HCT116 (cell line): Measurements from ENCODE around the gene TCP11L2. TPM values are rescaled to one million over a fixed set of nuclear protein-coding genes. Genes with fewer than 3 reads are reported as not detected.

ENCODE experiments used
- ATAC-seq: fragments of 200-7000 bp; cut with Tn5 transposase; 2 replicates; pipeline ENCODE4 v1.9.1; 2020; ENCODE audit warnings: mild to moderate bottlenecking, moderate library complexity
- BruUV-seq: library from RNA; stranded (reverse); fragments of 400-500 nt; replicated peaks from 2 replicates; lab custom pipeline; 2021; lab: Mats Ljungman, UMichigan
- CTCF ChIA-PET: fragments of 300-600 bp; sonication (Branson Sonifier 250); formaldehyde crosslinking; loops from one replicate; lab custom pipeline; 2021; ENCODE audit warnings: antibody characterized with exemption; lab: Charles Lee
- POLR2A ChIA-PET: fragments of 300-600, 350-600 bp; sonication (Branson Sonifier 250); formaldehyde crosslinking; loops from one replicate; lab custom pipeline; 2021; ENCODE audit warnings: antibody characterized with exemption; lab: Charles Lee
- RAD21 ChIA-PET, 2 experiments: fragments of 300-600 bp; sonication (Branson Sonifier 250); formaldehyde crosslinking; loops; one replicate each; lab custom pipeline; 2023; ENCODE audit warnings: low total read pairs in 2 of 2; ENCODE audit not compliant: uncharacterized antibody in 2 of 2, unreplicated experiment in 2 of 2, low non-redundant PET in 1 of 2; lab: Charles Lee
- DNase-seq: peaks from one replicate; pipeline ENCODE4 v3.0.0-alpha.2; 2010; ENCODE audit warnings: low read depth, low spot score
- H2AFZ ChIP-seq: fragments of 200-600 bp; shearing (Covaris generic), sonication (generic); 2 replicates; pipeline ENCODE4 v1.6.1; 2017; ENCODE audit warnings: low read depth, mixed run types, mixed read lengths, antibody characterized with exemption, low read length; ENCODE audit not compliant: poor library complexity, severe bottlenecking
- H3K27ac ChIP-seq: 2 replicates; pipeline ENCODE4 v1.5.1; 2012; ENCODE audit warnings: low read depth, low read length
- H3K27me3 ChIP-seq: fragments of 200-600 bp; sonication (generic); 2 replicates; pipeline ENCODE4 v1.6.1; 2016; ENCODE audit warnings: mixed run types, low read length, mixed read lengths; ENCODE audit not compliant: insufficient read depth
- H3K36me3 ChIP-seq, 2 experiments: fragments of 200-500 bp in 1 of 2; fragments of 200-600 bp in 1 of 2; sonication (Bioruptor generic) in 1 of 2; sonication (generic) in 1 of 2; 2 replicates each; pipeline versions ENCODE4 v1.5.1 to v1.6.1; 2014 to 2016; ENCODE audit warnings: low read length in 2 of 2, inconsistent platforms in 1 of 2, mixed read lengths in 1 of 2, mixed run types in 1 of 2; ENCODE audit not compliant: insufficient read depth in 2 of 2, control insufficient read depth in 1 of 2
- H3K4me1 ChIP-seq, 2 experiments: fragments of 200-600 bp in 1 of 2; sonication (generic) in 1 of 2; 2 replicates each; pipeline versions ENCODE4 v1.5.1 to v1.6.1; 2012 to 2017; ENCODE audit warnings: low read length in 2 of 2, inconsistent platforms in 1 of 2, mild to moderate bottlenecking in 1 of 2, mixed read lengths in 1 of 2, mixed run types in 1 of 2, moderate library complexity in 1 of 2; ENCODE audit not compliant: insufficient read depth in 2 of 2, control insufficient read depth in 1 of 2
- H3K4me2 ChIP-seq: fragments of 200-600 bp; sonication (generic); 2 replicates; pipeline ENCODE4 v1.6.1; 2017; ENCODE audit warnings: mixed run types, low read length, mixed read lengths
- H3K4me3 ChIP-seq, 2 experiments: fragments of 200-600 bp in 1 of 2; sonication (generic) in 1 of 2; replicated peaks in 1 of 2; 2 replicates each; pipeline ENCODE4 v1.5.1; 2011 to 2016; ENCODE audit warnings: low read length in 2 of 2, control low read depth in 1 of 2, low read depth in 1 of 2, mild to moderate bottlenecking in 1 of 2, mixed read lengths in 1 of 2, mixed run types in 1 of 2
- H3K79me2 ChIP-seq: fragments of 200-600 bp; sonication (generic); 2 replicates; pipeline ENCODE4 v1.6.1; 2017; ENCODE audit warnings: mild to moderate bottlenecking, mixed run types, low read length, moderate library complexity, mixed read lengths; ENCODE audit not compliant: insufficient read depth
- H3K9ac ChIP-seq: fragments of 200-600 bp; sonication (generic); 2 replicates; pipeline ENCODE4 v1.6.1; 2016; ENCODE audit warnings: low read length, mixed read lengths
- H3K9me2 ChIP-seq: fragments of 200-600 bp; sonication (generic), shearing (Covaris generic); 2 replicates; pipeline ENCODE4 v1.6.1; 2017; ENCODE audit warnings: mixed run types, mild to moderate bottlenecking, moderate library complexity; ENCODE audit not compliant: insufficient read depth
- H3K9me3 ChIP-seq, 2 experiments: fragments of 200-500 bp in 1 of 2; fragments of 200-600 bp in 1 of 2; sonication (Bioruptor generic) in 1 of 2; sonication (generic) in 1 of 2; 2 replicates each; pipeline ENCODE4 v1.6.1; 2014 to 2017; ENCODE audit warnings: low read length in 2 of 2, mixed read lengths in 2 of 2, inconsistent platforms in 1 of 2, low read depth in 1 of 2, mild to moderate bottlenecking in 1 of 2, mixed run types in 1 of 2, moderate library complexity in 1 of 2; ENCODE audit not compliant: control insufficient read depth in 1 of 2, insufficient read depth in 1 of 2
- H4K20me1 ChIP-seq: fragments of 200-600 bp; sonication (generic), shearing (Covaris generic); 2 replicates; pipeline ENCODE4 v1.6.1; 2017; ENCODE audit warnings: mixed run types, mild to moderate bottlenecking, moderate library complexity; ENCODE audit not compliant: insufficient read depth
- CEBPB ChIP-seq: IDR thresholded peaks from 2 replicates; pipeline ENCODE4 v1.6.1; 2012; ENCODE audit warnings: low read depth
- EGR1 ChIP-seq: IDR thresholded peaks from 2 replicates; pipeline ENCODE4 v1.6.1; 2012; ENCODE audit warnings: low read depth
- EZH2 ChIP-seq: fragments of 200-600 bp; sonication (generic); IDR thresholded peaks from 2 replicates; pipeline ENCODE4 v1.6.1; 2017; ENCODE audit warnings: antibody characterized with exemption, mixed run types
- EZH2phosphoT487 ChIP-seq: fragments of 200-600 bp; IDR thresholded peaks from 2 replicates; pipeline ENCODE4 v1.6.1; 2018; ENCODE audit warnings: antibody characterized with exemption, borderline replicate concordance
- JUND ChIP-seq: IDR thresholded peaks from 2 replicates; pipeline ENCODE4 v1.6.1; 2012
- MAX ChIP-seq: IDR thresholded peaks from 2 replicates; pipeline ENCODE4 v1.6.1; 2012
- POLR2A ChIP-seq: IDR thresholded peaks from 2 replicates; pipeline ENCODE4 v1.7.0; 2011; ENCODE audit warnings: borderline replicate concordance; ENCODE audit not compliant: insufficient read depth, insufficient read length; ENCODE audit errors: extremely low read depth
- POLR2AphosphoS5 ChIP-seq: IDR thresholded peaks from 2 replicates; pipeline ENCODE4 v1.6.1; 2011; ENCODE audit warnings: mild to moderate bottlenecking, low read depth, low read length, moderate library complexity
- RAD21 ChIP-seq: IDR thresholded peaks from 2 replicates; pipeline ENCODE4 v1.6.1; 2012; ENCODE audit warnings: low read depth, mild to moderate bottlenecking
- REST ChIP-seq: IDR thresholded peaks from 2 replicates; pipeline ENCODE4 v1.6.1; 2012; ENCODE audit warnings: low read depth
- SP1 ChIP-seq: IDR thresholded peaks from 2 replicates; pipeline ENCODE4 v1.6.1; 2012; ENCODE audit warnings: low read depth
- SRF ChIP-seq: IDR thresholded peaks from 2 replicates; pipeline ENCODE4 v1.6.1; 2012; ENCODE audit warnings: low read depth
- TCF7L2 ChIP-seq: IDR thresholded peaks from 2 replicates; pipeline ENCODE4 v1.7.0; 2011; ENCODE audit warnings: borderline replicate concordance, inconsistent platforms; ENCODE audit not compliant: insufficient read depth, insufficient read length; ENCODE audit errors: extremely low read depth
- ZBTB33 ChIP-seq: IDR thresholded peaks from 2 replicates; pipeline ENCODE4 v1.6.1; 2011; ENCODE audit warnings: mild to moderate bottlenecking, low read length, moderate library complexity; ENCODE audit not compliant: insufficient replicate concordance; ENCODE audit errors: extremely low read depth
- ZNF274 ChIP-seq: fragments of 200-500 bp; sonication (Bioruptor generic); IDR thresholded peaks from 2 replicates; pipeline ENCODE4 v1.6.1; 2014; ENCODE audit warnings: mild to moderate bottlenecking, low read depth, low read length, inconsistent platforms
- intact Hi-C: fragments of 100-400 bp; cut with micrococcal nuclease; formaldehyde crosslinking; loops from 2 replicates; pipeline ENCODE4 v1.10.0; 2022
- total RNA-seq: library from RNA; stranded (reverse); gene quantifications from one replicate; pipeline ENCODE4 v1.2.1, GENCODE V29; 2021; ENCODE audit not compliant: unreplicated experiment

TCP11L2 gene
- total RNA-seq, 1 experiment from 2014 or later, result 14.4 TPM

- ChIA-PET RAD21 (no interaction called here), POLR2A (no interaction called here), CTCF (no interaction called here)
- Histone ChIP-seq H3K27me3 (no peaks in the 10 kb centered on the region), H3K4me2 (no peak overlapping the region), H2AFZ (no peak overlapping the region), H3K9me2 (no peaks in the 10 kb centered on the region), H3K4me1 (peaks cover 9 to 19% of the 10 kb centered on the region in 2 experiments), H3K36me3 (no peaks in the 10 kb centered on the region), H3K4me3 (no peak overlapping the region), H4K20me1 (no peaks in the 10 kb centered on the region), H3K79me2 (no peaks in the 10 kb centered on the region), H3K27ac (no peak overlapping the region), H3K9ac (no peak overlapping the region), H3K9me3 (no peaks in the 10 kb centered on the region)
- no peak for DNase-seq
- TF ChIP-seq CEBPB, result no peak
- TF ChIP-seq EGR1, result no peak
- no peak for TF ChIP-seq SRF
- TF ChIP-seq POLR2AphosphoS5, result no peak
- TF ChIP-seq RAD21, result no peak
- TF ChIP-seq TCF7L2, result no peak
- TF ChIP-seq POLR2A, result no peak
- TF ChIP-seq EZH2, result no peak
- TF ChIP-seq REST, result no peak
- TF ChIP-seq JUND, result no peak
- TF ChIP-seq ZNF274, result no peak
- TF ChIP-seq ZBTB33, result no peak
- TF ChIP-seq SP1, result no peak
- TF ChIP-seq EZH2phosphoT487, result no peak
- TF ChIP-seq MAX, result no peak
- no peak for ATAC-seq
- intact Hi-C loops, result no loop called here
- no TSS peak for BruUV-seq
Measured at GRCh38 chr12:106305376-106305775, 2.8 kb downstream of the TCP11L2 start.
